ENCODE measurements around the gene COL27A1.

COL27A1 gene

GRCh38 chr9:114206221-114206789, 51.0 kb downstream of the COL27A1 start:
- no peak for DNase-seq (ENCODE audit: low spot score)

- no peak for DNase-seq (ENCODE audit: low spot score)
Measured at GRCh38 chr9:114207034-114207810, 51.9 kb downstream of the COL27A1 start.

- no peak for DNase-seq (ENCODE audit: low spot score)
Measured at GRCh38 chr9:114207845-114208244, 52.5 kb downstream of the COL27A1 start.

GRCh38 chr9:114209151-114209550, 53.8 kb downstream of the COL27A1 start:
- DNase-seq (ENCODE audit: low spot score): no peak

GRCh38 chr9:114210136-114210535, 54.8 kb downstream of the COL27A1 start:
- no peak for DNase-seq (ENCODE audit: low spot score)

GRCh38 chr9:114210691-114211276, 55.4 kb downstream of the COL27A1 start:
- no peak for DNase-seq (ENCODE audit: low spot score)

GRCh38 chr9:114212826-114213225, 57.5 kb downstream of the COL27A1 start:
- DNase-seq (ENCODE audit: low spot score): no peak

- DNase-seq (ENCODE audit: low spot score): no peak
Measured at GRCh38 chr9:114213566-114213965, 58.2 kb downstream of the COL27A1 start.

- DNase-seq (ENCODE audit: low spot score): no peak
Measured at GRCh38 chr9:114214181-114214580, 58.8 kb downstream of the COL27A1 start.

- DNase-seq (ENCODE audit: low spot score): no peak
Measured at GRCh38 chr9:114214686-114215414, 59.5 kb downstream of the COL27A1 start.

- no peak for DNase-seq (ENCODE audit: low spot score)
Measured at GRCh38 chr9:114216081-114216480, 60.7 kb downstream of the COL27A1 start.

- DNase-seq (ENCODE audit: low spot score): no peak
Measured at GRCh38 chr9:114216976-114217375, 61.6 kb downstream of the COL27A1 start.

GRCh38 chr9:114218264-114219120, 63.2 kb downstream of the COL27A1 start:
- DNase-seq (ENCODE audit: low spot score): no peak

GRCh38 chr9:114220061-114220541, 64.8 kb downstream of the COL27A1 start:
- no peak for DNase-seq (ENCODE audit: low spot score)

- no peak for DNase-seq (ENCODE audit: low spot score)
Measured at GRCh38 chr9:114221706-114222465, 66.5 kb downstream of the COL27A1 start.

GRCh38 chr9:114223564-114224246, 68.4 kb downstream of the COL27A1 start:
- DNase-seq (ENCODE audit: low spot score): peak; percentile 54

- DNase-seq (ENCODE audit: low spot score): no peak
Measured at GRCh38 chr9:114224247-114224610, 68.9 kb downstream of the COL27A1 start.

- no peak for DNase-seq (ENCODE audit: low spot score)
Measured at GRCh38 chr9:114225561-114226212, 70.3 kb downstream of the COL27A1 start.

GRCh38 chr9:114226246-114227055, 71.1 kb downstream of the COL27A1 start:
- no peak for DNase-seq (ENCODE audit: low spot score)

Measured in HuH-7 (cell line).